ENCODE data around the gene SAMD4A. TPM values are rescaled to one million over a fixed set of nuclear protein-coding genes. Genes with fewer than 3 reads are reported as not detected.

SAMD4A gene
- total RNA-seq, 1 experiment from 2014 or later: 9.6 TPM

DNA sequence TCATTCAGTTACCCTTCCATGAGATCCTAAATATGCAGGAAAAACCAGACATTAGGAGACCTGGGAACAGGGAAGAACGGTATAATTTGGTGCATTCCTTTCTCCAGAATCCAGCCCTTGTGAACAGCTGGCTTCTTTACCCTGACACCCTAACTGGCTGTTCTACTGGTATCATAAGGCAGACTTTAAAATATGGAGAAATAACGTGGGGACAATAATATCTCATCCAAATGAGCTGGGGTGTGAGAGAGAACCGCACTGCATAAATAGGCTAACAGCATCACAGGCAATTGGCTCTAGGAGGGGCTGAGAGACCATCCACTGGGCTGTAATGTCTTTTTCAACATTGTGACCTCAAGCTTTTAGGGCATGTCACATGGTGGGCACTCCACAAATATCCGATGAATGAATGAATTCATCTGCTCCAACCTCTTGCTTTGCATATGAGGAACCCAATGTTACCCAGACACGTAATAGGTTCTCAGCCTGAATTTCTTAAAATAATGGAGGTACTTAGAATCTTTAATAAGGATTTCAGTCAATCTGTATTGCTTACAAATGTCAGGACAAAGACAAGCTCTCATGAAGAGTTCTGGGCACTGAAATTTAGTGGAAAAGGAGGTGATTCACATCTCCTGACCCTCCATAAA is 157.9 kb downstream of the SAMD4A start:
- Mint-ChIP-seq H3K9me3 (no peaks in the 10 kb centered on the region; a peak in 1 of 5 replicates), H3K36me3 (ENCODE audit: insufficient read depth in 1 of 3, low read depth in 3 of 3) (no peaks in the 10 kb centered on the region; a peak in 1 of 7 replicates), H3K27ac (no peak overlapping the region), H3K27me3 (ENCODE audit: low read depth) (no peaks in the 10 kb centered on the region), H3K4me3 (no peak overlapping the region), H3K4me1 (peaks cover 8 to 10% of the 10 kb centered on the region in 2 experiments; a peak in 3 of 4 replicates)
- no peak for DNase-seq
- no peaks in the 10 kb centered on the region for H3K23me2 ChIP-seq (ENCODE audit: insufficient read length, low read depth, low read length, poor library complexity, severe bottlenecking)
- no peak overlapping the region for H2BK15ac ChIP-seq (ENCODE audit: low read depth, low read length)
- H3K56ac ChIP-seq (ENCODE audit: insufficient read length, low read depth, low read length): no peak overlapping the region
- H2AFZ ChIP-seq (ENCODE audit: low read length): no peak overlapping the region
- no peak overlapping the region for H3K18ac ChIP-seq (ENCODE audit: insufficient read length, low read depth, low read length)
- H2BK120ac ChIP-seq (ENCODE audit: low read depth, low read length, poor library complexity, severe bottlenecking): no peak overlapping the region
- H2BK5ac ChIP-seq (ENCODE audit: insufficient read length, low read length): no peak overlapping the region
- H3K14ac ChIP-seq (ENCODE audit: insufficient read depth, low read length): no peak overlapping the region
- TF ChIP-seq, protein P1, sequence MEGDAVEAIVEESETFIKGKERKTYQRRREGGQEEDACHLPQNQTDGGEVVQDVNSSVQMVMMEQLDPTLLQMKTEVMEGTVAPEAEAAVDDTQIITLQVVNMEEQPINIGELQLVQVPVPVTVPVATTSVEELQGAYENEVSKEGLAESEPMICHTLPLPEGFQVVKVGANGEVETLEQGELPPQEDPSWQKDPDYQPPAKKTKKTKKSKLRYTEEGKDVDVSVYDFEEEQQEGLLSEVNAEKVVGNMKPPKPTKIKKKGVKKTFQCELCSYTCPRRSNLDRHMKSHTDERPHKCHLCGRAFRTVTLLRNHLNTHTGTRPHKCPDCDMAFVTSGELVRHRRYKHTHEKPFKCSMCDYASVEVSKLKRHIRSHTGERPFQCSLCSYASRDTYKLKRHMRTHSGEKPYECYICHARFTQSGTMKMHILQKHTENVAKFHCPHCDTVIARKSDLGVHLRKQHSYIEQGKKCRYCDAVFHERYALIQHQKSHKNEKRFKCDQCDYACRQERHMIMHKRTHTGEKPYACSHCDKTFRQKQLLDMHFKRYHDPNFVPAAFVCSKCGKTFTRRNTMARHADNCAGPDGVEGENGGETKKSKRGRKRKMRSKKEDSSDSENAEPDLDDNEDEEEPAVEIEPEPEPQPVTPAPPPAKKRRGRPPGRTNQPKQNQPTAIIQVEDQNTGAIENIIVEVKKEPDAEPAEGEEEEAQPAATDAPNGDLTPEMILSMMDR (conservative IDR thresholded peaks at IDR 0.05): no peak
- H2BK20ac ChIP-seq (ENCODE audit: low read depth, low read length, poor library complexity, severe bottlenecking): no peak overlapping the region
- H2BK12ac ChIP-seq (ENCODE audit: insufficient read length, low read depth, low read length): no peak overlapping the region
- no peak overlapping the region for H3T11ph ChIP-seq (ENCODE audit: low read length)
- H4K20me1 ChIP-seq (ENCODE audit: control insufficient read depth, insufficient read depth, insufficient read length): no peaks in the 10 kb centered on the region
- H4K91ac ChIP-seq (ENCODE audit: insufficient read length, low read depth, low read length): no peak overlapping the region
- H4K5ac ChIP-seq (ENCODE audit: insufficient read length, low read depth, low read length): no peak overlapping the region
- H3K4me1 ChIP-seq (ENCODE audit: insufficient read depth, low read length): peaks cover 2% of the 10 kb centered on the region; the same call in 1 of the 2 replicates
- H3K9me3 ChIP-seq (ENCODE audit: control insufficient read depth, low read depth, low read length): no peaks in the 10 kb centered on the region
- no peak overlapping the region for H4K8ac ChIP-seq (replicated peaks; ENCODE audit: insufficient read length, low read depth, low read length)
- H3K4me2 ChIP-seq (ENCODE audit: insufficient read depth, insufficient read length, low read length): no peak overlapping the region
- no peak overlapping the region for H3K9ac ChIP-seq (ENCODE audit: extremely low read depth, insufficient read length, low read length)
- H3K4ac ChIP-seq (ENCODE audit: low read depth, low read length): no peak overlapping the region
- no peaks in the 10 kb centered on the region for H3K79me2 ChIP-seq (ENCODE audit: insufficient read depth, low read length)
- H3K27ac ChIP-seq (ENCODE audit: insufficient read length, low read depth, low read length): no peak overlapping the region
- H3K27me3 ChIP-seq (ENCODE audit: insufficient read depth, low read length): no peaks in the 10 kb centered on the region
- H3K23ac ChIP-seq (ENCODE audit: insufficient read length, low read depth, low read length): no peak overlapping the region
- no peak overlapping the region for H2AK5ac ChIP-seq (ENCODE audit: insufficient read length, low read length)
- no CpG with 5 or more reads among the region's 5 CpGs for WGBS (ENCODE audit: extremely low coverage, insufficient read length, low lambda C conversion rate)
- H3K79me1 ChIP-seq (ENCODE audit: insufficient read depth, low read depth, low read length, poor library complexity, severe bottlenecking): no peaks in the 10 kb centered on the region
